ENCODE data around the gene IFNA2. TPM values are rescaled to one million over a fixed set of nuclear protein-coding genes. Genes with fewer than 3 reads are reported as not detected.

The IFNA2 gene
- total and polyA plus RNA-seq, 4 donors: not detected

DNA sequence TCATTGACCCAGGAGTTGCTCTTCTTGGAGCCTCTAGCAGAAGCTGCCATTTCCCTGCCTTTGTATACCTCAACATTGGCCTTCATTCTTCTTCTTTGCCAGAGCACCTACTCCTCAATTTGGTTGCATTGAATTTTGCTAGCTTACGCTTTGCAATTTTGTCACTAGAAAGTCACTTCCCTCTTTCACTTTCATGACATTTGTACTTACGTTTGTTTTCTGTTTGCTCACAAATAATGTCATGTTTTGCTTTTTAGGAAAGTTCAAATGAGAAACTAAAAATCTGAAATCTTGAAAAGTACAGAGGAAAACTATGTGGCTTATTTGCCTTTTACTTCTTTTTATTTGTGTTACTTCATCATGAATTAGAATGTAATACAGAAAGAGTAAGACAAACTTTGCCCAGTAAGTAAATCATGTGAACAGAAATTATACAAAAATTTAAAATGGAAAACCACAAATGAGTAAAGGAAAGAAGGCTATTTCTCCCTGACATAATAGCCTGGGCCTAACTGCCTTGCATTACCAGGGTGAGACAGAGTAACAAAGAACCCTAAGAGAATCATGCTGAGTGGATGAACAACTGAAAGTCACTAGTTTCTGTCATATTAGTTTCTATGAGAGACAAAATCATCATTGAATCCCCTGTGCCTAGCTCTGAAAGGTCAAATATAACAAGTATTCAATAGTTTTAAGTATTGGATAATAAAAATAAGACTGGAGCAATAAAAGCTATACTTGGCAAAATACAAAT is 47.7 kb upstream of the IFNA2 start:
- Histone ChIP-seq H3K9me3 (ENCODE audit: control insufficient read depth in 4 of 4, low read length in 3 of 4) (no peaks in the 10 kb centered on the region), H3K36me3 (ENCODE audit: control insufficient read depth in 4 of 4, insufficient read depth in 3 of 4, low read depth in 1 of 4, low read length in 3 of 4) (no peaks in the 10 kb centered on the region), H3K4me1 (ENCODE audit: control insufficient read depth in 4 of 4, insufficient read depth in 4 of 4, low read length in 3 of 4) (no peaks in the 10 kb centered on the region), H3K27ac (ENCODE audit: low read depth in 1 of 2, low read length in 2 of 2) (no peak overlapping the region), H3K27me3 (ENCODE audit: control insufficient read depth in 4 of 4, insufficient read depth in 4 of 4, low read length in 3 of 4) (peaks cover 0 to 4% (median 0%) of the 10 kb centered on the region in 4 donors), H3K9ac (ENCODE audit: low read depth in 1 of 2, low read length in 2 of 2) (no peak overlapping the region), H3K4me3 (ENCODE audit: low read depth in 1 of 3, low read length in 3 of 3) (no peak overlapping the region)
- 65% methylated on average over 2 of the region's 2 CpGs for WGBS
- DNase-seq (ENCODE audit: low spot score): no peak
- no peak for TF ChIP-seq NR2F2 (IDR thresholded peaks at IDR 0.05)
- no peak for TF ChIP-seq FOXA1 (IDR thresholded peaks at IDR 0.05)
- TF ChIP-seq GABPA (IDR thresholded peaks at IDR 0.05 in 1 of 2, conservative IDR thresholded peaks at IDR 0.05 in 1 of 2): no peak
- TF ChIP-seq, protein P1, sequence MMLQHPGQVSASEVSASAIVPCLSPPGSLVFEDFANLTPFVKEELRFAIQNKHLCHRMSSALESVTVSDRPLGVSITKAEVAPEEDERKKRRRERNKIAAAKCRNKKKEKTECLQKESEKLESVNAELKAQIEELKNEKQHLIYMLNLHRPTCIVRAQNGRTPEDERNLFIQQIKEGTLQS (IDR thresholded peaks at IDR 0.05): no peak
- TF ChIP-seq, protein P2, sequence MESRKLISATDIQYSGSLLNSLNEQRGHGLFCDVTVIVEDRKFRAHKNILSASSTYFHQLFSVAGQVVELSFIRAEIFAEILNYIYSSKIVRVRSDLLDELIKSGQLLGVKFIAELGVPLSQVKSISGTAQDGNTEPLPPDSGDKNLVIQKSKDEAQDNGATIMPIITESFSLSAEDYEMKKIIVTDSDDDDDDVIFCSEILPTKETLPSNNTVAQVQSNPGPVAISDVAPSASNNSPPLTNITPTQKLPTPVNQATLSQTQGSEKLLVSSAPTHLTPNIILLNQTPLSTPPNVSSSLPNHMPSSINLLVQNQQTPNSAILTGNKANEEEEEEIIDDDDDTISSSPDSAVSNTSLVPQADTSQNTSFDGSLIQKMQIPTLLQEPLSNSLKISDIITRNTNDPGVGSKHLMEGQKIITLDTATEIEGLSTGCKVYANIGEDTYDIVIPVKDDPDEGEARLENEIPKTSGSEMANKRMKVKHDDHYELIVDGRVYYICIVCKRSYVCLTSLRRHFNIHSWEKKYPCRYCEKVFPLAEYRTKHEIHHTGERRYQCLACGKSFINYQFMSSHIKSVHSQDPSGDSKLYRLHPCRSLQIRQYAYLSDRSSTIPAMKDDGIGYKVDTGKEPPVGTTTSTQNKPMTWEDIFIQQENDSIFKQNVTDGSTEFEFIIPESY (IDR thresholded peaks at IDR 0.05): no peak
- TF ChIP-seq HNF4G (IDR thresholded peaks at IDR 0.05): no peak
- TF ChIP-seq RXRA (IDR thresholded peaks at IDR 0.05): no peak
- TF ChIP-seq SP1 (IDR thresholded peaks at IDR 0.05): no peak
- TF ChIP-seq YY1 (IDR thresholded peaks at IDR 0.05): no peak
- no peak for TF ChIP-seq FOXA2 (IDR thresholded peaks at IDR 0.05)
- TF ChIP-seq RAD21 (IDR thresholded peaks at IDR 0.05): no peak
- TF ChIP-seq, protein P3, sequence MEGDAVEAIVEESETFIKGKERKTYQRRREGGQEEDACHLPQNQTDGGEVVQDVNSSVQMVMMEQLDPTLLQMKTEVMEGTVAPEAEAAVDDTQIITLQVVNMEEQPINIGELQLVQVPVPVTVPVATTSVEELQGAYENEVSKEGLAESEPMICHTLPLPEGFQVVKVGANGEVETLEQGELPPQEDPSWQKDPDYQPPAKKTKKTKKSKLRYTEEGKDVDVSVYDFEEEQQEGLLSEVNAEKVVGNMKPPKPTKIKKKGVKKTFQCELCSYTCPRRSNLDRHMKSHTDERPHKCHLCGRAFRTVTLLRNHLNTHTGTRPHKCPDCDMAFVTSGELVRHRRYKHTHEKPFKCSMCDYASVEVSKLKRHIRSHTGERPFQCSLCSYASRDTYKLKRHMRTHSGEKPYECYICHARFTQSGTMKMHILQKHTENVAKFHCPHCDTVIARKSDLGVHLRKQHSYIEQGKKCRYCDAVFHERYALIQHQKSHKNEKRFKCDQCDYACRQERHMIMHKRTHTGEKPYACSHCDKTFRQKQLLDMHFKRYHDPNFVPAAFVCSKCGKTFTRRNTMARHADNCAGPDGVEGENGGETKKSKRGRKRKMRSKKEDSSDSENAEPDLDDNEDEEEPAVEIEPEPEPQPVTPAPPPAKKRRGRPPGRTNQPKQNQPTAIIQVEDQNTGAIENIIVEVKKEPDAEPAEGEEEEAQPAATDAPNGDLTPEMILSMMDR (IDR thresholded peaks at IDR 0.05; ENCODE audit: low read depth, low read length, missing input control): no peak
- TF ChIP-seq JUND (IDR thresholded peaks at IDR 0.05): no peak
- TF ChIP-seq, protein P4, sequence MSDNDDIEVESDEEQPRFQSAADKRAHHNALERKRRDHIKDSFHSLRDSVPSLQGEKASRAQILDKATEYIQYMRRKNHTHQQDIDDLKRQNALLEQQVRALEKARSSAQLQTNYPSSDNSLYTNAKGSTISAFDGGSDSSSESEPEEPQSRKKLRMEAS (IDR thresholded peaks at IDR 0.05): no peak
- TF ChIP-seq, protein P5, sequence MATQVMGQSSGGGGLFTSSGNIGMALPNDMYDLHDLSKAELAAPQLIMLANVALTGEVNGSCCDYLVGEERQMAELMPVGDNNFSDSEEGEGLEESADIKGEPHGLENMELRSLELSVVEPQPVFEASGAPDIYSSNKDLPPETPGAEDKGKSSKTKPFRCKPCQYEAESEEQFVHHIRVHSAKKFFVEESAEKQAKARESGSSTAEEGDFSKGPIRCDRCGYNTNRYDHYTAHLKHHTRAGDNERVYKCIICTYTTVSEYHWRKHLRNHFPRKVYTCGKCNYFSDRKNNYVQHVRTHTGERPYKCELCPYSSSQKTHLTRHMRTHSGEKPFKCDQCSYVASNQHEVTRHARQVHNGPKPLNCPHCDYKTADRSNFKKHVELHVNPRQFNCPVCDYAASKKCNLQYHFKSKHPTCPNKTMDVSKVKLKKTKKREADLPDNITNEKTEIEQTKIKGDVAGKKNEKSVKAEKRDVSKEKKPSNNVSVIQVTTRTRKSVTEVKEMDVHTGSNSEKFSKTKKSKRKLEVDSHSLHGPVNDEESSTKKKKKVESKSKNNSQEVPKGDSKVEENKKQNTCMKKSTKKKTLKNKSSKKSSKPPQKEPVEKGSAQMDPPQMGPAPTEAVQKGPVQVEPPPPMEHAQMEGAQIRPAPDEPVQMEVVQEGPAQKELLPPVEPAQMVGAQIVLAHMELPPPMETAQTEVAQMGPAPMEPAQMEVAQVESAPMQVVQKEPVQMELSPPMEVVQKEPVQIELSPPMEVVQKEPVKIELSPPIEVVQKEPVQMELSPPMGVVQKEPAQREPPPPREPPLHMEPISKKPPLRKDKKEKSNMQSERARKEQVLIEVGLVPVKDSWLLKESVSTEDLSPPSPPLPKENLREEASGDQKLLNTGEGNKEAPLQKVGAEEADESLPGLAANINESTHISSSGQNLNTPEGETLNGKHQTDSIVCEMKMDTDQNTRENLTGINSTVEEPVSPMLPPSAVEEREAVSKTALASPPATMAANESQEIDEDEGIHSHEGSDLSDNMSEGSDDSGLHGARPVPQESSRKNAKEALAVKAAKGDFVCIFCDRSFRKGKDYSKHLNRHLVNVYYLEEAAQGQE (IDR thresholded peaks at IDR 0.05): no peak

Measured in liver (tissue), 9 donors.